HEK293 (cell line): ENCODE data around the gene NSFL1C.

Experiments used
- AEBP2 ChIP-seq: fragments of 450-650 bp; formaldehyde crosslinking; IDR thresholded peaks from 2 replicates; pipeline ENCODE4 v1.5.1; 2016; ENCODE audit warnings: missing biosample characterization, missing genetic modification characterization, borderline replicate concordance
- BCL11A ChIP-seq: fragments of 450-650 bp; formaldehyde crosslinking; IDR thresholded peaks from 2 replicates; pipeline ENCODE4 v1.5.1; 2016; ENCODE audit warnings: low read depth, missing biosample characterization, missing genetic modification characterization
- IKZF3 ChIP-seq: fragments of 450-650 bp; IDR thresholded peaks from 2 replicates; pipeline ENCODE4 v1.5.0; 2018; ENCODE audit warnings: missing biosample characterization, mild to moderate bottlenecking, missing genetic modification characterization, moderate library complexity
- KLF17 ChIP-seq: fragments of 450-650 bp; formaldehyde crosslinking; IDR thresholded peaks from 2 replicates; pipeline ENCODE4 v1.5.1; 2016; ENCODE audit warnings: missing biosample characterization, missing genetic modification characterization
- KLF8 ChIP-seq: fragments of 450-650 bp; formaldehyde crosslinking; IDR thresholded peaks from 2 replicates; pipeline ENCODE4 v1.5.1; 2016; ENCODE audit warnings: missing biosample characterization, missing genetic modification characterization
- KLF9 ChIP-seq: fragments of 450-650 bp; formaldehyde crosslinking; IDR thresholded peaks from 2 replicates; pipeline ENCODE4 v1.5.1; 2016; ENCODE audit warnings: missing biosample characterization, missing genetic modification characterization, low read depth
- MYNN ChIP-seq: fragments of 450-650 bp; formaldehyde crosslinking; IDR thresholded peaks from 2 replicates; pipeline ENCODE4 v1.5.1; 2016; ENCODE audit warnings: missing biosample characterization, missing genetic modification characterization, borderline replicate concordance
- OVOL3 ChIP-seq: fragments of 450-650 bp; formaldehyde crosslinking; IDR thresholded peaks from 2 replicates; pipeline ENCODE4 v1.5.1; 2016; ENCODE audit warnings: missing biosample characterization, missing genetic modification characterization
- RBAK ChIP-seq: fragments of 450-650 bp; formaldehyde crosslinking; IDR thresholded peaks from 2 replicates; pipeline ENCODE4 v1.5.1; 2016; ENCODE audit warnings: missing biosample characterization, missing genetic modification characterization
- YY2 ChIP-seq: fragments of 450-650 bp; formaldehyde crosslinking; IDR thresholded peaks from 2 replicates; pipeline ENCODE4 v1.5.1; 2016; ENCODE audit warnings: missing biosample characterization, missing genetic modification characterization
- ZBTB21 ChIP-seq: fragments of 450-650 bp; formaldehyde crosslinking; IDR thresholded peaks from 2 replicates; pipeline ENCODE4 v1.5.1; 2017; ENCODE audit warnings: missing biosample characterization, missing genetic modification characterization
- ZBTB26 ChIP-seq: fragments of 450-650 bp; formaldehyde crosslinking; optimal IDR thresholded peaks from 2 replicates; pipeline ENCODE3; 2016; ENCODE audit warnings: missing biosample characterization, mild to moderate bottlenecking, missing genetic modification characterization
- ZNF132 ChIP-seq: fragments of 450-650 bp; formaldehyde crosslinking; IDR thresholded peaks from 2 replicates; pipeline ENCODE4 v1.5.1; 2017; ENCODE audit warnings: missing biosample characterization, missing genetic modification characterization, borderline replicate concordance
- ZNF157 ChIP-seq: fragments of 450-650 bp; formaldehyde crosslinking; IDR thresholded peaks from 2 replicates; pipeline ENCODE4 v1.5.1; 2016; ENCODE audit warnings: missing biosample characterization, missing genetic modification characterization
- ZNF169 ChIP-seq: fragments of 450-650 bp; formaldehyde crosslinking; IDR thresholded peaks from 2 replicates; pipeline ENCODE4 v1.5.1; 2016; ENCODE audit warnings: missing biosample characterization, missing genetic modification characterization
- ZNF19 ChIP-seq: fragments of 450-650 bp; formaldehyde crosslinking; IDR thresholded peaks from 2 replicates; pipeline ENCODE4; 2016; ENCODE audit warnings: missing biosample characterization, missing genetic modification characterization, low read depth
- ZNF214 ChIP-seq: fragments of 450-650 bp; formaldehyde crosslinking; IDR thresholded peaks from 2 replicates; pipeline ENCODE4 v1.5.1; 2017; ENCODE audit warnings: missing biosample characterization, mild to moderate bottlenecking, missing genetic modification characterization, borderline replicate concordance
- ZNF394 ChIP-seq: fragments of 450-650 bp; formaldehyde crosslinking; IDR thresholded peaks from 2 replicates; pipeline ENCODE4 v1.5.1; 2016; ENCODE audit warnings: missing biosample characterization, missing genetic modification characterization, mild to moderate bottlenecking, moderate library complexity, borderline replicate concordance
- ZNF449 ChIP-seq: fragments of 450-650 bp; formaldehyde crosslinking; IDR thresholded peaks from 2 replicates; pipeline ENCODE4 v1.5.1; 2017; ENCODE audit warnings: missing biosample characterization, mild to moderate bottlenecking, missing genetic modification characterization, moderate library complexity
- ZNF514 ChIP-seq: fragments of 450-650 bp; formaldehyde crosslinking; IDR thresholded peaks from 2 replicates; pipeline ENCODE4 v1.5.1; 2016; ENCODE audit warnings: missing biosample characterization, missing genetic modification characterization
- ZNF544 ChIP-seq: fragments of 450-650 bp; formaldehyde crosslinking; IDR thresholded peaks from 2 replicates; pipeline ENCODE4 v1.5.0; 2017; ENCODE audit warnings: missing biosample characterization, missing genetic modification characterization
- ZNF549 ChIP-seq: fragments of 450-650 bp; IDR thresholded peaks from 2 replicates; pipeline ENCODE4 v1.5.1; 2018; ENCODE audit warnings: missing biosample characterization, missing genetic modification characterization, mild to moderate bottlenecking, inconsistent platforms, moderate library complexity
- ZNF585B ChIP-seq: fragments of 450-650 bp; formaldehyde crosslinking; IDR thresholded peaks from 2 replicates; pipeline ENCODE4 v1.5.1; 2016; ENCODE audit warnings: missing biosample characterization, missing genetic modification characterization
- ZNF624 ChIP-seq: fragments of 450-650 bp; formaldehyde crosslinking; IDR thresholded peaks from 2 replicates; pipeline ENCODE4 v1.5.1; 2017; ENCODE audit warnings: missing biosample characterization, missing genetic modification characterization
- ZNF626 ChIP-seq: fragments of 450-650 bp; sonication (Bioruptor Pico); formaldehyde crosslinking; IDR thresholded peaks from 2 replicates; pipeline ENCODE4 v1.5.1; 2018; ENCODE audit warnings: missing biosample characterization, missing genetic modification characterization, inconsistent platforms
- ZNF629 ChIP-seq: fragments of 450-650 bp; formaldehyde crosslinking; IDR thresholded peaks from 2 replicates; pipeline ENCODE4 v1.5.1; 2017; ENCODE audit warnings: missing biosample characterization, missing genetic modification characterization
- ZNF654 ChIP-seq: fragments of 450-650 bp; formaldehyde crosslinking; IDR thresholded peaks from 2 replicates; pipeline ENCODE4 v1.5.1; 2016; ENCODE audit warnings: low read depth, missing biosample characterization, missing genetic modification characterization
- ZNF660 ChIP-seq: fragments of 450-650 bp; IDR thresholded peaks from 2 replicates; pipeline ENCODE4 v1.5.1; 2018; ENCODE audit warnings: missing biosample characterization, mild to moderate bottlenecking, missing genetic modification characterization
- ZNF670 ChIP-seq: fragments of 450-650 bp; formaldehyde crosslinking; IDR thresholded peaks from 2 replicates; pipeline ENCODE4 v1.5.1; 2016; ENCODE audit warnings: missing biosample characterization, missing genetic modification characterization, low read depth
- ZNF677 ChIP-seq: fragments of 450-650 bp; IDR thresholded peaks from 2 replicates; pipeline ENCODE4 v1.5.0; 2018; ENCODE audit warnings: missing biosample characterization, mild to moderate bottlenecking, missing genetic modification characterization, moderate library complexity
- ZNF76 ChIP-seq: fragments of 450-650 bp; formaldehyde crosslinking; IDR thresholded peaks from 2 replicates; pipeline ENCODE4; 2016; ENCODE audit warnings: low read depth, missing biosample characterization, missing genetic modification characterization, borderline replicate concordance
- ZNF777 ChIP-seq: fragments of 450-650 bp; formaldehyde crosslinking; IDR thresholded peaks from 2 replicates; pipeline ENCODE4 v1.5.1; 2017; ENCODE audit warnings: missing biosample characterization, missing genetic modification characterization, borderline replicate concordance
- ZNF791 ChIP-seq: fragments of 450-650 bp; formaldehyde crosslinking; IDR thresholded peaks from 2 replicates; pipeline ENCODE4 v1.5.1; 2016; ENCODE audit warnings: missing biosample characterization, missing genetic modification characterization
- ZSCAN23 ChIP-seq: fragments of 450-650 bp; formaldehyde crosslinking; IDR thresholded peaks from 2 replicates; pipeline ENCODE4 v1.5.1; 2016; ENCODE audit warnings: missing biosample characterization, missing genetic modification characterization
- ZXDB ChIP-seq: fragments of 450-650 bp; formaldehyde crosslinking; IDR thresholded peaks from 2 replicates; pipeline ENCODE4 v1.5.1; 2016; ENCODE audit warnings: missing biosample characterization, missing genetic modification characterization

The NSFL1C gene

GRCh38 chr20:1466211-1467081, at the start of gene NSFL1C (continued):
- TF ChIP-seq ZNF76 (tag by site-specific recombination) (peak; percentile 86; the same call in 1 of the 2 replicates), ZNF624 (tag by site-specific recombination) (no peak), ZNF544 (tag by site-specific recombination) (no peak), ZBTB21 (no peak), KLF17 (tag by site-specific recombination) (peak; percentile 86), YY2 (tag by site-specific recombination) (peak; percentile 98), BCL11A (tag by site-specific recombination) (no peak), ZNF791 (tag by site-specific recombination) (no peak), ZSCAN23 (tag by site-specific recombination) (no peak), ZNF585B (tag by site-specific recombination) (no peak), ZNF670 (tag by site-specific recombination) (no peak), ZNF157 (no peak), ZNF677 (tag by site-specific recombination) (peak; percentile 79), ZNF132 (tag by site-specific recombination) (no peak), OVOL3 (tag by site-specific recombination) (no peak), ZNF449 (tag by site-specific recombination) (peak; percentile 49; the same call in 1 of the 2 replicates), ZNF654 (tag by site-specific recombination) (no peak), ZNF549 (tag by site-specific recombination) (no peak), ZBTB26 (peak; percentile 75), KLF8 (peak; percentile 90; the same call in 1 of the 2 replicates), ZNF626 (tag by site-specific recombination) (peak; percentile 96), ZNF629 (0 out of 2 replicates have a peak, but pooled peaks have one; percentile 39), ZNF214 (tag by site-specific recombination) (no peak), ZNF660 (tag by site-specific recombination) (peak; percentile 98), ZNF169 (tag by site-specific recombination) (no peak), ZNF19 (no peak), ZNF777 (tag by site-specific recombination) (no peak), ZNF514 (no peak), RBAK (tag by site-specific recombination) (no peak), MYNN (tag by site-specific recombination) (no peak), ZXDB (tag by site-specific recombination) (peak; percentile 72; the same call in 1 of the 2 replicates), ZNF394 (tag by site-specific recombination) (peak; percentile 38; the same call in 1 of the 2 replicates), IKZF3 (tag by site-specific recombination) (peak; percentile 80), KLF9 (tag by site-specific recombination) (peak; percentile 94), AEBP2 (tag by site-specific recombination) (no peak)
